T-cell (primary cell): ENCODE results near the gene ARHGEF25. TPM values are rescaled to one million over a fixed set of nuclear protein-coding genes. Genes with fewer than 3 reads are reported as not detected.
A peak's percentile ranks its signal among the peaks of the same experiment; 100 is the strongest.
"Not testable (repeated sequence)": the region's sequence is repeated elsewhere in the genome, so short reads cannot be mapped to it uniquely, and the experiment has no call there.

Source experiments
- ATAC-seq, 4 experiments: fragments of 200-7000 bp in 3 of 4; fragments of 150-1000 bp in 1 of 4; cut with Tn5 transposase; replicated peaks in 1 of 4; 1 replicate in 3 of 4; 2 replicates in 1 of 4; pipeline ENCODE4 v1.10.0; 2021; ENCODE audit warnings: moderate library complexity in 3 of 4, mild to moderate bottlenecking in 2 of 4, moderate number of reproducible peaks in 1 of 4
- CTCF ChIA-PET, 2 donors: fragments of 300-600 bp; sonication (Branson Sonifier 250); formaldehyde crosslinking; loops; one replicate each; lab custom pipeline; 2022; ENCODE audit warnings: antibody characterized with exemption in 2 of 2; lab: Charles Lee
- POLR2A ChIA-PET, 2 donors: fragments of 300-600 bp; sonication (Branson Sonifier 250); formaldehyde crosslinking; loops; one replicate each; lab custom pipeline; 2022; ENCODE audit warnings: antibody characterized with exemption in 2 of 2; lab: Charles Lee
- DNase-seq, 35 experiments: peaks; one replicate each; pipeline versions ENCODE4 v3.0.0 to v3.0.0-alpha.2; 2013 to 2023
- H3K27ac ChIP-seq: one replicate; pipeline ENCODE4 v1.5.1; 2013; ENCODE audit warnings: low read length
- H3K27me3 ChIP-seq, 2 experiments: replicated peaks in 1 of 2; 1 replicate in 1 of 2; 2 replicates in 1 of 2; pipeline versions ENCODE4 v1.6.1 to v1.7.0; 2013; ENCODE audit warnings: low read length in 1 of 2, mixed read lengths in 1 of 2; ENCODE audit not compliant: control insufficient read depth in 2 of 2, insufficient read depth in 2 of 2; ENCODE audit errors: extremely low read depth in 1 of 2
- H3K36me3 ChIP-seq, 2 donors: 1 replicate in 1 of 2; 2 replicates in 1 of 2; pipeline versions ENCODE4 v1.6.1 to v1.7.0; 2013; ENCODE audit warnings: low read length in 1 of 2; ENCODE audit not compliant: control insufficient read depth in 2 of 2, insufficient read depth in 1 of 2; ENCODE audit errors: extremely low read depth in 1 of 2
- H3K4me1 ChIP-seq, 2 experiments: 1 replicate in 1 of 2; 2 replicates in 1 of 2; pipeline versions ENCODE4 v1.6.1 to v1.7.0; 2013; ENCODE audit warnings: low read length in 2 of 2, mixed read lengths in 1 of 2; ENCODE audit not compliant: insufficient read depth in 2 of 2, control insufficient read depth in 1 of 2; ENCODE audit errors: extremely low read depth in 1 of 2
- H3K4me3 ChIP-seq, 2 donors: 1 replicate in 1 of 2; 2 replicates in 1 of 2; pipeline versions ENCODE4 v1.5.1 to v1.7.0; 2013; ENCODE audit warnings: mild to moderate bottlenecking in 2 of 2, low read length in 1 of 2, moderate library complexity in 1 of 2; ENCODE audit not compliant: control insufficient read depth in 1 of 2; ENCODE audit errors: extremely low read depth in 1 of 2
- H3K9me3 ChIP-seq: 2 replicates; pipeline ENCODE4 v1.7.0; 2013
- H3K27ac Mint-ChIP-seq, 2 donors: one replicate each; pipeline ENCODE4 v1.8.0; 2020 to 2021; ENCODE audit warnings: mild to moderate bottlenecking in 2 of 2, mixed read lengths in 2 of 2
- H3K27me3 Mint-ChIP-seq, 2 donors: one replicate each; pipeline ENCODE4 v1.8.0; 2021 to 2022; ENCODE audit warnings: mixed read lengths in 2 of 2
- H3K36me3 Mint-ChIP-seq: one replicate; pipeline ENCODE4 v1.8.0; 2021; ENCODE audit warnings: mixed read lengths
- H3K4me1 Mint-ChIP-seq, 3 donors: one replicate each; pipeline ENCODE4 v1.8.0; 2020 to 2022; ENCODE audit warnings: mixed read lengths in 3 of 3, mild to moderate bottlenecking in 1 of 3
- H3K4me3 Mint-ChIP-seq, 3 donors: one replicate each; pipeline ENCODE4 v1.8.0; 2020 to 2022; ENCODE audit warnings: mild to moderate bottlenecking in 3 of 3, mixed read lengths in 3 of 3, moderate library complexity in 3 of 3
- H3K9me3 Mint-ChIP-seq, 3 donors: one replicate each; pipeline ENCODE4 v1.8.0; 2020 to 2022; ENCODE audit warnings: mixed read lengths in 3 of 3
- WGBS: methylation state at CpG from one replicate; pipeline ENCODE4 v1.1.5; 2013; ENCODE audit warnings: missing lambda C conversion rate; ENCODE audit not compliant: insufficient coverage; 5-methylcytosine and 5-hydroxymethylcytosine counted together
- total RNA-seq, 35 experiments: library from RNA in 6 of 35; stranded (reverse) in 6 of 35; fragments of 120-200 nt in 1 of 35; gene quantifications; one replicate each; pipeline versions ENCODE4 v1.2.1 to v1.2.4 and lab custom pipeline; 2013 to 2026

The ARHGEF25 gene
- total RNA-seq (1 to 10 TPM in 1 of 5 donors, under 1 TPM in 4; 0.67 to 1.4 (median 0.84) TPM), total RNA-seq (lab: John Stamatoyannopoulos, UW) (0 to 1.5 (median 0.30) reads per million in 29 experiments)
- total RNA-seq (2013): 0.44 TPM

GRCh38 chr12:57611108-57611826, at the start of gene ARHGEF25:
Gene ARHGEF25, plus strand, starts transcription at chr12:57611435. Its CDS starts 460 bp downstream, at chr12:57611895.
- H3K4me3 ChIP-seq: peak within 1 kb of the TSS; percentile 53 to 62

GRCh38 chr12:57563358-57563757, 47.9 kb upstream of the ARHGEF25 start:
- H3K9me3 ChIP-seq: no peaks in the 10 kb centered on the region
- Mint-ChIP-seq H3K27me3 (peaks cover 10 to 19% of the 10 kb centered on the region in 2 donors), H3K4me3 (no peak overlapping the region), H3K9me3 (no peaks in the 10 kb centered on the region), H3K4me1 (no peaks in the 10 kb centered on the region), H3K27ac (no peak overlapping the region), H3K36me3 (no peaks in the 10 kb centered on the region)
- no peak overlapping the region for H3K4me3 ChIP-seq
- no peak overlapping the region for H3K27ac ChIP-seq
- peaks cover 6 to 8% of the 10 kb centered on the region in 2 experiments for H3K27me3 ChIP-seq
- no peaks in the 10 kb centered on the region for H3K4me1 ChIP-seq
- POLR2A ChIA-PET: interaction anchor here in 1 of 2 donors (0.7 kb wide), 1 partner anchor 19 kb away, joined by 6 read pairs; no protein-coding TSS in a partner anchor
- no peak for ATAC-seq
- no CpG with 5 or more reads among the region's 4 CpGs for WGBS
- no peak for DNase-seq
- no peaks in the 10 kb centered on the region for H3K36me3 ChIP-seq
- CTCF ChIA-PET: no interaction called here

More at GRCh38 chr12:57611108-57611826, at the start of gene ARHGEF25:
- ChIA-PET CTCF (interaction anchor here (0.5 to 1.3 kb wide), 4 partner anchors 9 to 28 kb away, joined by 3 to 7 read pairs (median 4); no protein-coding TSS in a partner anchor), POLR2A (no interaction called here)
- ATAC-seq: peak; percentile 69 to 79 (median 71)
- H3K36me3 ChIP-seq: no peaks in the 10 kb centered on the region
- H3K4me1 ChIP-seq: peaks cover 2 to 19% of the 10 kb centered on the region in 2 experiments
- peaks cover 10 to 15% (median 13%) of the 10 kb centered on the region in 3 donors for H3K4me1 Mint-ChIP-seq
- H3K9me3 ChIP-seq: no peaks in the 10 kb centered on the region
- H3K27me3 Mint-ChIP-seq: peaks cover 13 to 29% of the 10 kb centered on the region in 2 donors
- H3K36me3 Mint-ChIP-seq: no peaks in the 10 kb centered on the region
- peak in 8 of 35 experiments; percentile 20 to 54 (median 40) for DNase-seq
- peak within 1 kb of the TSS in 1 of 2 donors; percentile 74 for H3K27ac Mint-ChIP-seq
- H3K27ac ChIP-seq: no peak within 1 kb of the TSS
- peaks cover 2 to 59% of the 10 kb centered on the region in 2 experiments for H3K27me3 ChIP-seq
- H3K4me3 Mint-ChIP-seq: peak within 1 kb of the TSS; percentile 74 to 78 (median 75)
- H3K9me3 Mint-ChIP-seq: no peaks in the 10 kb centered on the region
- WGBS: 2% methylated on average over 29 of the region's 55 CpGs

GRCh38 chr12:57564178-57564740, 47.0 kb upstream of the ARHGEF25 start:
- peaks cover 6% of the 10 kb centered on the region in 2 experiments for H3K27me3 ChIP-seq
- H3K27ac ChIP-seq: no peak overlapping the region
- WGBS: 72% methylated on average over 3 of the region's 7 CpGs
- no peak overlapping the region for H3K4me3 ChIP-seq
- DNase-seq (no peak), ATAC-seq (no peak)
- Mint-ChIP-seq H3K27ac (no peak overlapping the region), H3K36me3 (no peaks in the 10 kb centered on the region), H3K4me1 (no peaks in the 10 kb centered on the region), H3K27me3 (peaks cover 10 to 19% of the 10 kb centered on the region in 2 donors), H3K4me3 (no peak overlapping the region), H3K9me3 (no peaks in the 10 kb centered on the region)
- no peaks in the 10 kb centered on the region for H3K4me1 ChIP-seq
- no peaks in the 10 kb centered on the region for H3K36me3 ChIP-seq
- ChIA-PET POLR2A (no interaction called here), CTCF (no interaction called here)
- no peaks in the 10 kb centered on the region for H3K9me3 ChIP-seq

GRCh38 chr12:57568838-57569237, 42.4 kb upstream of the ARHGEF25 start:
- Histone ChIP-seq H3K4me3 (no peak overlapping the region), H3K9me3 (no peaks in the 10 kb centered on the region), H3K27me3 (peaks cover 5 to 8% of the 10 kb centered on the region in 2 experiments), H3K27ac (no peak overlapping the region), H3K4me1 (no peaks in the 10 kb centered on the region), H3K36me3 (no peaks in the 10 kb centered on the region)
- Mint-ChIP-seq H3K27me3 (peaks cover 5 to 9% of the 10 kb centered on the region in 2 donors), H3K36me3 (no peaks in the 10 kb centered on the region), H3K4me3 (no peak overlapping the region), H3K9me3 (no peaks in the 10 kb centered on the region), H3K4me1 (no peaks in the 10 kb centered on the region), H3K27ac (no peak overlapping the region)
- DNase-seq (no peak), ATAC-seq (no peak)
- ChIA-PET CTCF (no interaction called here), POLR2A (no interaction called here)
- WGBS: 93% methylated on average over 3 of the region's 6 CpGs

- Histone ChIP-seq H3K36me3 (no peaks in the 10 kb centered on the region), H3K4me1 (no peaks in the 10 kb centered on the region), H3K9me3 (no peaks in the 10 kb centered on the region), H3K27me3 (peaks cover 2 to 8% of the 10 kb centered on the region in 2 experiments), H3K27ac (no peak overlapping the region), H3K4me3 (no peak overlapping the region)
- ChIA-PET CTCF (no interaction called here), POLR2A (no interaction called here)
- Mint-ChIP-seq H3K36me3 (no peaks in the 10 kb centered on the region), H3K4me3 (no peak overlapping the region), H3K4me1 (no peaks in the 10 kb centered on the region), H3K27ac (no peak overlapping the region), H3K9me3 (no peaks in the 10 kb centered on the region), H3K27me3 (peaks cover under 1 to 3% of the 10 kb centered on the region in 2 donors)
- no peak for ATAC-seq
- DNase-seq: no peak
- WGBS: 95% methylated on average over 13 of the region's 18 CpGs
Observed at GRCh38 chr12:57569858-57570257, 41.4 kb upstream of the ARHGEF25 start.

- not testable (repeated sequence) for H3K9me3 Mint-ChIP-seq, H3K27ac Mint-ChIP-seq, ATAC-seq, H3K27ac ChIP-seq, H3K4me3 Mint-ChIP-seq, H3K4me1 Mint-ChIP-seq, H3K9me3 ChIP-seq, H3K4me3 ChIP-seq, H3K27me3 Mint-ChIP-seq, H3K36me3 Mint-ChIP-seq, H3K4me1 ChIP-seq, H3K36me3 ChIP-seq, DNase-seq
- ChIA-PET CTCF (interaction anchor here (0.6 to 0.9 kb wide), 3 partner anchors 100 to 1485 kb away, joined by 4 to 5 read pairs (median 5); no protein-coding TSS in a partner anchor), POLR2A (interaction anchor here in 1 of 2 donors (0.6 to 0.7 kb wide), 2 partner anchors 40 to 251 kb away, joined by 3 to 6 read pairs; no protein-coding TSS in a partner anchor)
- 81% methylated on average over 2 of the region's 13 CpGs for WGBS
- H3K27me3 ChIP-seq: peaks cover 2 to 14% of the 10 kb centered on the region in 2 experiments
Observed at GRCh38 chr12:57570438-57570837, 40.8 kb upstream of the ARHGEF25 start.
